HL-60 (cell line): ENCODE measurements around the gene SYNPO.

Experiments
- POLR2AphosphoS5 ChIP-seq: IDR thresholded peaks from 2 replicates; pipeline ENCODE4 v1.6.1; 2012; ENCODE audit warnings: low read depth
- TF ChIP-seq, protein P1 (sequence below): IDR thresholded peaks from one replicate; pipeline ENCODE4 v1.5.1; 2011; ENCODE audit warnings: low read length, control low read depth, inconsistent platforms; ENCODE audit not compliant: insufficient read depth

DNA sequence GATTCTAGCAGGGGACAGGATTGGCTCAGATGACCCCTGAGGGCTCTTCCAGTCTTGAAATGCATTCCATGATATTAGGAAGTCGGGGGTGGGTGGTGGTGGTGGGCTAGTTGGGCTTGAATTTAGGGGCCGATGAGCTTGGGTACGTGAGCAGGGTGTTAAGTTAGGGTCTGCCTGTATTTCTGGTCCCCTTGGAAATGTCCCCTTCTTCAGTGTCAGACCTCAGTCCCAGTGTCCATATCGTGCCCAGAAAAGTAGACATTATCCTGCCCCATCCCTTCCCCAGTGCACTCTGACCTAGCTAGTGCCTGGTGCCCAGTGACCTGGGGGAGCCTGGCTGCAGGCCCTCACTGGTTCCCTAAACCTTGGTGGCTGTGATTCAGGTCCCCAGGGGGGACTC, 17.7 kb downstream of the SYNPO start:
- no peak for TF ChIP-seq POLR2AphosphoS5
- TF ChIP-seq, protein P1, sequence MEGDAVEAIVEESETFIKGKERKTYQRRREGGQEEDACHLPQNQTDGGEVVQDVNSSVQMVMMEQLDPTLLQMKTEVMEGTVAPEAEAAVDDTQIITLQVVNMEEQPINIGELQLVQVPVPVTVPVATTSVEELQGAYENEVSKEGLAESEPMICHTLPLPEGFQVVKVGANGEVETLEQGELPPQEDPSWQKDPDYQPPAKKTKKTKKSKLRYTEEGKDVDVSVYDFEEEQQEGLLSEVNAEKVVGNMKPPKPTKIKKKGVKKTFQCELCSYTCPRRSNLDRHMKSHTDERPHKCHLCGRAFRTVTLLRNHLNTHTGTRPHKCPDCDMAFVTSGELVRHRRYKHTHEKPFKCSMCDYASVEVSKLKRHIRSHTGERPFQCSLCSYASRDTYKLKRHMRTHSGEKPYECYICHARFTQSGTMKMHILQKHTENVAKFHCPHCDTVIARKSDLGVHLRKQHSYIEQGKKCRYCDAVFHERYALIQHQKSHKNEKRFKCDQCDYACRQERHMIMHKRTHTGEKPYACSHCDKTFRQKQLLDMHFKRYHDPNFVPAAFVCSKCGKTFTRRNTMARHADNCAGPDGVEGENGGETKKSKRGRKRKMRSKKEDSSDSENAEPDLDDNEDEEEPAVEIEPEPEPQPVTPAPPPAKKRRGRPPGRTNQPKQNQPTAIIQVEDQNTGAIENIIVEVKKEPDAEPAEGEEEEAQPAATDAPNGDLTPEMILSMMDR, result no peak
